HL-60 (cell line): ENCODE measurements around the gene SHROOM3.

Experiments used
- GABPA ChIP-seq: IDR thresholded peaks from 2 replicates; pipeline ENCODE4 v1.6.1; 2012; ENCODE audit warnings: low read depth
- POLR2AphosphoS5 ChIP-seq: IDR thresholded peaks from 2 replicates; pipeline ENCODE4 v1.6.1; 2012; ENCODE audit warnings: low read depth
- SPI1 ChIP-seq: IDR thresholded peaks from 2 replicates; pipeline ENCODE4 v1.6.1; 2012; ENCODE audit warnings: low read depth, mild to moderate bottlenecking, borderline replicate concordance
- TF ChIP-seq, protein P1 (sequence below): IDR thresholded peaks from one replicate; pipeline ENCODE4 v1.5.1; 2011; ENCODE audit warnings: low read length, control low read depth, inconsistent platforms; ENCODE audit not compliant: insufficient read depth
- TF ChIP-seq, protein P2 (sequence below): IDR thresholded peaks from 2 replicates; pipeline ENCODE4 v1.6.1; 2012; ENCODE audit warnings: low read depth; ENCODE audit not compliant: insufficient replicate concordance

DNA sequence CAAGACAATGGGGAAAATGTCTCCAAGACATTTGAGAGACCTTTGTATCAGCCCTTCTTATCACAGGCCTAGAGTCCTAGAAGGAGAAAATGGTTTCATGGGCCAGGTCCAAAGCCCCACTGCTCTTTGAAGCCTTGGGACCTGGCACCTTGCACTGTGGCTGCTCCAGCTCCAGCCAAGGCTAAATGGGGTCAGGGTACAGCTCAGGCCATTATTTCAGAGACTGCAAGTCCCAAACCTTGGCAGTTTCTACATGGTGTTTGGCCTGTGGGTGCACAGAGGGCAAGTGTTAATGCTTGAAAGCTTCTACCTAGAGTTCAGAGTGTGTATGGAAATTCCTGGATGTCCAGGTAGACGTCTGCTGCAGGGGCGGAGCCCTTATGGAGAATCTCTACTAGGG lies 28.5 kb downstream of the SHROOM3 start:
- no peak for TF ChIP-seq POLR2AphosphoS5
- TF ChIP-seq, protein P1, sequence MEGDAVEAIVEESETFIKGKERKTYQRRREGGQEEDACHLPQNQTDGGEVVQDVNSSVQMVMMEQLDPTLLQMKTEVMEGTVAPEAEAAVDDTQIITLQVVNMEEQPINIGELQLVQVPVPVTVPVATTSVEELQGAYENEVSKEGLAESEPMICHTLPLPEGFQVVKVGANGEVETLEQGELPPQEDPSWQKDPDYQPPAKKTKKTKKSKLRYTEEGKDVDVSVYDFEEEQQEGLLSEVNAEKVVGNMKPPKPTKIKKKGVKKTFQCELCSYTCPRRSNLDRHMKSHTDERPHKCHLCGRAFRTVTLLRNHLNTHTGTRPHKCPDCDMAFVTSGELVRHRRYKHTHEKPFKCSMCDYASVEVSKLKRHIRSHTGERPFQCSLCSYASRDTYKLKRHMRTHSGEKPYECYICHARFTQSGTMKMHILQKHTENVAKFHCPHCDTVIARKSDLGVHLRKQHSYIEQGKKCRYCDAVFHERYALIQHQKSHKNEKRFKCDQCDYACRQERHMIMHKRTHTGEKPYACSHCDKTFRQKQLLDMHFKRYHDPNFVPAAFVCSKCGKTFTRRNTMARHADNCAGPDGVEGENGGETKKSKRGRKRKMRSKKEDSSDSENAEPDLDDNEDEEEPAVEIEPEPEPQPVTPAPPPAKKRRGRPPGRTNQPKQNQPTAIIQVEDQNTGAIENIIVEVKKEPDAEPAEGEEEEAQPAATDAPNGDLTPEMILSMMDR = no peak
- TF ChIP-seq, protein P2, sequence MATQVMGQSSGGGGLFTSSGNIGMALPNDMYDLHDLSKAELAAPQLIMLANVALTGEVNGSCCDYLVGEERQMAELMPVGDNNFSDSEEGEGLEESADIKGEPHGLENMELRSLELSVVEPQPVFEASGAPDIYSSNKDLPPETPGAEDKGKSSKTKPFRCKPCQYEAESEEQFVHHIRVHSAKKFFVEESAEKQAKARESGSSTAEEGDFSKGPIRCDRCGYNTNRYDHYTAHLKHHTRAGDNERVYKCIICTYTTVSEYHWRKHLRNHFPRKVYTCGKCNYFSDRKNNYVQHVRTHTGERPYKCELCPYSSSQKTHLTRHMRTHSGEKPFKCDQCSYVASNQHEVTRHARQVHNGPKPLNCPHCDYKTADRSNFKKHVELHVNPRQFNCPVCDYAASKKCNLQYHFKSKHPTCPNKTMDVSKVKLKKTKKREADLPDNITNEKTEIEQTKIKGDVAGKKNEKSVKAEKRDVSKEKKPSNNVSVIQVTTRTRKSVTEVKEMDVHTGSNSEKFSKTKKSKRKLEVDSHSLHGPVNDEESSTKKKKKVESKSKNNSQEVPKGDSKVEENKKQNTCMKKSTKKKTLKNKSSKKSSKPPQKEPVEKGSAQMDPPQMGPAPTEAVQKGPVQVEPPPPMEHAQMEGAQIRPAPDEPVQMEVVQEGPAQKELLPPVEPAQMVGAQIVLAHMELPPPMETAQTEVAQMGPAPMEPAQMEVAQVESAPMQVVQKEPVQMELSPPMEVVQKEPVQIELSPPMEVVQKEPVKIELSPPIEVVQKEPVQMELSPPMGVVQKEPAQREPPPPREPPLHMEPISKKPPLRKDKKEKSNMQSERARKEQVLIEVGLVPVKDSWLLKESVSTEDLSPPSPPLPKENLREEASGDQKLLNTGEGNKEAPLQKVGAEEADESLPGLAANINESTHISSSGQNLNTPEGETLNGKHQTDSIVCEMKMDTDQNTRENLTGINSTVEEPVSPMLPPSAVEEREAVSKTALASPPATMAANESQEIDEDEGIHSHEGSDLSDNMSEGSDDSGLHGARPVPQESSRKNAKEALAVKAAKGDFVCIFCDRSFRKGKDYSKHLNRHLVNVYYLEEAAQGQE = no peak
- TF ChIP-seq GABPA = no peak
- no peak for TF ChIP-seq SPI1
